AG10803 (cell line): ENCODE measurements around the gene SUCO.

Source experiments
- DNase-seq: peaks from one replicate; pipeline ENCODE4 v3.0.0; 2010; ENCODE audit warnings: low read depth
- H3K4me3 ChIP-seq: 2 replicates; pipeline ENCODE4 v1.5.1; 2011; ENCODE audit warnings: mild to moderate bottlenecking, low read length, control low read depth
- CTCF ChIP-seq: conservative IDR thresholded peaks from 2 replicates; pipeline ENCODE4 v1.5.1; 2011; ENCODE audit warnings: mild to moderate bottlenecking, low read length, control low read depth, inconsistent platforms

SUCO gene

GRCh38 chr1:172499636-172500141, 33.3 kb upstream of the SUCO start:
- TF ChIP-seq CTCF, result no peak
- no peak overlapping the region for H3K4me3 ChIP-seq
- no peak for DNase-seq

- no peak for DNase-seq
- H3K4me3 ChIP-seq, result no peak overlapping the region
- TF ChIP-seq CTCF, result no peak
Measured at GRCh38 chr1:172500207-172500606, 32.7 kb upstream of the SUCO start.

GRCh38 chr1:172507741-172508140, 25.2 kb upstream of the SUCO start:
- TF ChIP-seq CTCF, result no peak
- no peak for DNase-seq

GRCh38 chr1:172510479-172510878, 22.5 kb upstream of the SUCO start:
- no peak for TF ChIP-seq CTCF
- no peak for DNase-seq
- H3K4me3 ChIP-seq, result no peak overlapping the region

More at GRCh38 chr1:172507741-172508140, 25.2 kb upstream of the SUCO start:
- H3K4me3 ChIP-seq, result no peak overlapping the region

- TF ChIP-seq CTCF, result no peak
- H3K4me3 ChIP-seq, result no peak overlapping the region
- DNase-seq, result no peak
Measured at GRCh38 chr1:172512591-172512990, 20.4 kb upstream of the SUCO start.

GRCh38 chr1:172513479-172513878, 19.5 kb upstream of the SUCO start:
- TF ChIP-seq CTCF, result no peak
- H3K4me3 ChIP-seq, result no peak overlapping the region

GRCh38 chr1:172514108-172514507, 18.8 kb upstream of the SUCO start:
- DNase-seq, result no peak
- TF ChIP-seq CTCF, result no peak
- no peak overlapping the region for H3K4me3 ChIP-seq

More at GRCh38 chr1:172513479-172513878, 19.5 kb upstream of the SUCO start:
- no peak for DNase-seq
